HG02798 (cell line): Measurements from ENCODE around the gene B4GALT7.
"Not testable (repeated sequence)": the region's sequence is repeated elsewhere in the genome, so short reads cannot be mapped to it uniquely, and the experiment has no call there.

Experiments
- ATAC-seq: cut with Tn5 transposase; IDR thresholded peaks from one replicate; pipeline ENCODE4 v1.9.1; 2021; ENCODE audit warnings: mild to moderate bottlenecking; ENCODE audit not compliant: unreplicated experiment, poor library complexity

B4GALT7 gene

DNA sequence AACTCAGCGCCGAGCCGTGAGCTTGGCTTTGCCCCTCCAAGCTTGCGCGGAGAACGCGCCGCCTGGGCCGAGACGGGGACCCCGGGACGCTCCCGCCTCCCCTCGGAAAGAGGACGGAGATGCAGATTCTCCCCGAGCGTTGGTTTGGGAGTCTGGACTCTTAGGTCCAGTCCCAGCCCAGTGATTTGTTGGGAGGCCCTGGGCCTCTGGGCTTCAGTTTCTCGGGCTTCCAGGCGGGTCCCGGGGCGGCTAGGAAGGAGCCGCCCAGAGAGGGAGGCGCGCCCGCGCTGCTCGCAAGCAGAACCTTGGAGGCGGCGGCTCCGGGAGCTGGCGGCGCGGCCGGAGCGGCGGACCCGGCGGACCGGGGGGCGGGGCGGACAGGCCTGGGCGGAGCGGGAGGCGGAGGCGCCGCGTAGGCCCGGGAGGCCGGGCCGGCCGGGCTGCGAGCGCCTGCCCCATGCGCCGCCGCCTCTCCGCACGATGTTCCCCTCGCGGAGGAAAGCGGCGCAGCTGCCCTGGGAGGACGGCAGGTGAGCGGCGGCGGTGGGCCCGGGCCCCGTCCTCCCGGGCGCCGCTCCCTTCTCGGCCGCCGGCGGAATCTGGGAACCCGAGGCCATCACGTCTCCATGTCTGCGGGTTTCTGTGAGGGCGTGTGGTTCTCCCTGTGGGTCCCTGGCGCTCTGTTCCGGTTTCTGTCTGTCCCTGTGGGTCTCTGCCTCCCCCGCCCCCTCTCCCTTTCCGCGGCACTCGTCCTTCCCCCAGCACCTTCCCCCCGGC is at the start of gene B4GALT7:
B4GALT7 (plus strand) TSS at position 402 of the 777 bp plus-strand sequence; CDS start at position 481, 79 bp downstream.
- peak; percentile 88 for ATAC-seq

DNA sequence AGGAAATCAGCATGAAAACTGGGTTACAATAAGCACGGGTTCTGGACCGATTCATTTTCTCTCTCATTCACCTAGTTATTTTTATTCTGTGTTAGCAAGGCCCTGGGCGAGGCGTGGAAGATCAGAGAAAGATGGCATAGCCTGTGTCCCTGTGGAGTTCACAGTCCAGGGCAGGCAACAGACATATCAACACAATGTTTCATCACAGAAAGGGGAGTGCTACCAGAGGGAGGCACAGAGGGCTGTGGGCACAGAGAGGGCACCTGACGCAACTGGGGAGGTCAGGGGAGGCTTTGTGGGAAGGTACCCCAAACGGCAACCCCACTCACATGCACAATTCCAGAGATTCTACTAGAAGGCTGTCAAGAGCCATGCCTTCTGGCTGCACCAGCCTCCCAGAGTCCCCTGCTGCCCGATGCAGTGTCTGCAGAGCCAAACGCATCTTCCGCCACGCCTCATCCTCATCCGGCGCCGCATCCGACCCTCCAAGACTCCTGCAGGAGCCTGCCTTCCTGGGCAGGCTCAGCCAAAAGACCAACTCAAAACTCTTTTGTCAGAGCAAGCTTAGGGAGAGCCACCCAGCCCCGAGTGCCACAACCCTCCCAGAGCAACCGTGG is 47.0 kb upstream of the B4GALT7 start:
- no peak for ATAC-seq

- peak; percentile 37 for ATAC-seq
These were observed 46.1 kb upstream of the B4GALT7 start for GRCh38 chr5:177553671-177554429.

- peak; percentile 95 for ATAC-seq
These were observed 45.3 kb upstream of the B4GALT7 start, which contains the start of gene FAM193B for GRCh38 chr5:177554474-177555111. Gene FAM193B (minus strand): TSS chr5:177554563. CDS start chr5:177554458, 105 bp downstream.

DNA sequence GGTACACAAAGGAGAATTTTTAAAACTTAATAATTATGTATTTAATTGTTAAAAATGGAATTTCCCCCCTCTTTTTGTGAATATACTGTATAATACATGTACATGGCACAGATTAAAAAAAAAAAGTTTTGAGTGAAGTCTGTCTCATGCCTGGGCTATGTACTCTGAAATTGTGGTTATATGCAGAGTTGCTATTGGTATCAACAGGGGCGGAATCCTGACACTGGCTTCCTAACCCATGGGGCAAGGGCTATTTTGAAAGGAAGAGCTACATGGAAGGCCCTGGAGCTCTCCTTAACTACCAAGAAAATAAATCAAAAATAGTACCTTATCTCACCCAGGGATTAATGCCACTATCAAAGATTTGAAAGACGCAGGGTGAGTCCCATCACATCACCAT is 44.7 kb upstream of the B4GALT7 start:
- ATAC-seq: no peak

GRCh38 chr5:177555665-177556064 is 44.3 kb upstream of the B4GALT7 start:
- no peak for ATAC-seq

DNA sequence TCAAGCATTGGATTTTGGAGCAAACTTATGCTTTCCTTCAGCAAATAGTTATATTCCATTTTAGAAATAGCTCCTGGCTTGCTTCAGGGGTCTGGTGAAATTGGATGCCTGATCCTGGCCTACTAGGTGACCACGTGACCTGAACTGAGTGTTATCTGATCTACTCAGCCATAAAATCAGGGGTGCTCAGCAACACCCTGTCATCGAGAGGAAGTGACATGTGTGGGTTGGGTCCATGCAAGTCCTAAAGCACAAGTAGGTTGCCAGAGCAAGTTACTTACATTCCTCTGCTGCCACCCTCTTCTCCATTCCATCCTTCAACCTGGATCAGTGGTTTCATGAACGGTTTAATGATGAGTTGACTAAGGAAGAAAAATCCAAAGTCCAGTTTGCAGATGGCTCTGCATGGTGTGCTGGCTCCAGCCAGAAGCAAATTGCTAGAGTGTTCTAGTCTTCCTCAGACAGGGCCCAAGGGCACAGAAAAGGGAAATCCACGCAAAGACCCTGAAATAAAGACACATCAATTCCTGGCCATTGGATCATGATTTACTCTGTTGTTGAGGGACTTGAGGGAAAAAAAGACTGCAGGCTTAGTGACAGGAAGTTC is 42.8 kb upstream of the B4GALT7 start:
- no peak for ATAC-seq

GRCh38 chr5:177557796-177558195 is 42.1 kb upstream of the B4GALT7 start:
- no peak for ATAC-seq

- not testable (repeated sequence) for ATAC-seq
These were observed 40.4 kb upstream of the B4GALT7 start for GRCh38 chr5:177559446-177559941.

DNA sequence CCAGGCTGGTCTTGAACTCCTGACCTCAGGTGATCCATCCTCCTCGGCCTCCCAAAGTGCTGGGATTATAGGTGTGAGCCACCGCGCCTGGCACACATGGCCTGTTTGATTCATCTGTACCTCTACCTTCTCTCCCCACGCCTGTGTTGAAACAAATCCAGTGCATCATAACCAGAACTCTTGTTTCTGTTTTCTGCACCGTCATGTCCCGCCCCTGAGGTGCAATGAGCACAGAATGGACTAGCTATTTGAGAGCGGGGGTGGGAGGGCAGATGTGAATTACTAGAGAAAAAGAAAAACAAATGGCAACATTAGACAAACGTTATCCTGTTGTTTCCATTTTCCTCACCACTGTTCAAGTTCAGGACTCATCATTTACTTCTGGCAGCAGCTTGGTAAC is 34.9 kb upstream of the B4GALT7 start:
- no peak for ATAC-seq

DNA sequence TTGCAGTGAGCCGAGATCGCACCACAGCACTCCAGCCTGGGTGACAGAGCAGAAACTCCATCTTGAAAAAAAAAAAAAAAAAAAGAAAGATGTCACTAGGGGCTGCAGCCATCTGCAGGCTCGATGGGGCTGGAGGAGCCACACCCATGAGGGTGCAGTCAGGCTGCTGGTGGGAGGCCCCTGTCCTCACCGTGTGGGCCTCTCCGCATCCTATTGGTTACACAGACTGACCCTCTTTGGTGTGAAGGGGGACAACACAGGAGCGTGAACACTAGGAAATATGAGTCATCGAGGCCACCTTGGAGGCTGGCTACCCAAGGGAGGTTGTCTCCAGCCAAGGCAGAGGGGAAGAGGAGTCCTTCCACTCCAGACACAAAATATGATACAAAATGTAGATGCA is 31.6 kb upstream of the B4GALT7 start:
- ATAC-seq: no peak

GRCh38 chr5:177569894-177570293 is 30.0 kb upstream of the B4GALT7 start:
- no peak for ATAC-seq

DNA sequence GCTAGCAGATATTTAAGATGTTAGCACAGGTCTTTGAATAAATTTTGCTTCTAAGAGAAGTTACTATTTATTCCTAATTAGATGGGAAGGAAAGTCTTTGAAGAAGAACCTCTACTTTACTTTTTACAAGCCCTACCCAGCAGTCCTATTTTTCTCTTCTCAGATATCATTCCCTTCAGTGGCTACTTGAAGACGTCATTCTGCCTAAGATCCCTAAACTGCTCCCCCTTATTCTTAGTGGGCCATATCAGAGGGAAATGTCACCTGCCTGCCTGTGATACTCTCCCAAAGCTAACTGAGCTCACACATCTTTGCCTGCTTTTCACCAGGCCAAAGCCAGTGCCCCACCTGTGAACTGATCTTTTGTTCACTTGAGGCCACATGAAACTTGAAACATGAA is 24.4 kb upstream of the B4GALT7 start:
- ATAC-seq: no peak

- ATAC-seq: no peak
These were observed 23.8 kb upstream of the B4GALT7 start for GRCh38 chr5:177576169-177576568.

DNA sequence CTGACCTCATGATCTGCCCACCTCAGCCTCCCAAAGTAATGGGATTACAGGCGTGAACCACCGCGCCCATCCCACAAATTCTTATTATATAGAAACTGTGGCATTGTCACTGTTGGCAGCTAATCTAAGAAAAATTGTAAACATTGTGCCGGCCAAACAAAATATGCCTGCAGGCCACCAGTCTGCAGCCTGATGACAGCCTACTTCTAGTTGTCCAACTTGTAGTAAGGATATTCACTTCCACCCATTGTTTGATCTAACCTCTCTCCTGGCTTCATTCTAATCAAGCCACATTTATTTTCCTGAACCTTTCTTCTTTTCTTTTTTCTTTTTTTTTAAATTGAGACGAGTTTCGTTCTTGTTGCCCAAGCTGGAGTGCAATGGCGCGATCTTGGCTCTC is 21.6 kb upstream of the B4GALT7 start:
- ATAC-seq: no peak

DNA sequence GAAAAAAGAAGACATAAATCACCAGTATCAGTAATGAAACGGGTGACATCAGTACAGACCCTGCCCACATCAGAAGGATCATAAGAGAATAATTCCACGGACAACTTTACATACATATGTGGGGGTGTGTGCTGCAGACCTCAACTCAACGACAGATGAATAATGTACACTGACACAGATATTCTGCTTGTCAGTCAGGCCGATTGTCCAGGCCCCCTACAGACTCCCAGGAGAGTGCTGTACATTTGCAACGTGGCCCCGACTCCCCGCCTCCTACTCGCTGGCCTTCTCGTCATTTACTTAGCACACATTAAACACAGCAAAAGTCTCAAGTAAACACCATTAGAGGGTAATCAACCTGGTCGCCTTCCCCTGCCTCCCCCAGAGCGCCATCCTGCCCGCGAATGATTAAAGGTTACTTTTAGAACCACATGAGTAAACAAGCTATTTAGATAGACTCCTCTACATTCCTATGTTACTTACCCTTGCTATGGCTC is 11.5 kb upstream of the B4GALT7 start:
- no peak for ATAC-seq

DNA sequence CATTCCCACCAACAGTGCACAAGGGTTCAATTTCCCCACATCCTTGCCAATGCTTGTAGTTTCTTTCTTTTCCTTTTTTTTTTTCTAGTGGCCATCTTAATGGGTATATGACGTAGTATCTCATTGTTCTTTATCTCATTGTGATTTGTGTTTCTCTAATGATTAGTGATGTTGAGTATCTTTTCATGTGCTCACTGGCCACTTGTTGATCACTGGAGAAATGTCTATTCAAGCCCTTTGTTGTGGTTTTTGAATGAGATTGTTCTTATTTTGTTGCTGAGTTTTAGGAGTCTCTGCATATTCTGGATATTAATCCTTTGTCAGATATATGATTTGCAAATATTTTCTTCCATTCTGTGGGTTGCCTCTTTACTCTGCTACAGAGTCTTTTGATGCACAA is 9.5 kb upstream of the B4GALT7 start:
- no peak for ATAC-seq

- no peak for ATAC-seq
These were observed 8.3 kb upstream of the B4GALT7 start for GRCh38 chr5:177591690-177592009.

GRCh38 chr5:177592010-177592834 is 7.7 kb upstream of the B4GALT7 start, which contains the start of gene TMED9:
Gene TMED9 (plus strand): TSS chr5:177592203. CDS start chr5:177592215, 12 bp downstream.
- peak; percentile 97 for ATAC-seq
